NCI-H187 (cell line): ENCODE measurements around the gene RBM15.

Source experiments
- DNase-seq, 2 experiments: peaks; one replicate each; lab custom pipeline; 2025; lab: John Stamatoyannopoulos, UW

RBM15 gene

GRCh38 chr1:110338886-110339406 is at the start of gene RBM15:
TSS of gene RBM15 (plus strand) at chr1:110339377. CDS start at chr1:110339406, 29 bp downstream.
- DNase-seq = peak; percentile 97 to 100

- no peak for DNase-seq
Observed at GRCh38 chr1:110291241-110292030, 47.7 kb upstream of the RBM15 start.

- DNase-seq = no peak
Observed at GRCh38 chr1:110292031-110292741, 47.0 kb upstream of the RBM15 start.

DNA sequence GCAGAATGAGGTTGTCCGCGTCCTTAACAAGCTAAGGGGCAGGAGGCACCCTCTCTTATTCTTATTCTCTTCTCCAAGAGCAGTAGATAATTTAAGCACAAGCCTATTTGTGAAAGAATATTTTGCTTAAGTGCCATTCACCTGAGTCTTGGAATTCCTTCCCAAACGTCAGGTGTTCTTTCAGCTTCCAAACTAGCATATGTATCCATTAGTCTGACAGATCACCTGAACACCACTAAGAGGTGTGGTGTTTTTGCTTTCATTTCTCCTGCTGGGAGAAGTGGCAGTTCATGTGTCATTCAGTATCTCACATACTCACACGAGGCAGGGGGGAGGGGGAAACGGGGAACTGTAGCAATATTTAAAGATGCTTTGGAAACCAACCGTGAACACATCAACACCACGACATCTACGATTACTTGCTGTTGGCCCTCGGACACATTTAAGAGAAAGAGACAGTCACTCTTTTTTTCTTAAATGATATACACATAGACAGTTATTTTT is 45.5 kb upstream of the RBM15 start:
- peak; percentile 7 to 20 for DNase-seq

GRCh38 chr1:110294308-110294707 is 44.9 kb upstream of the RBM15 start:
- no peak for DNase-seq

GRCh38 chr1:110298991-110299390 is 40.2 kb upstream of the RBM15 start:
- no peak for DNase-seq

DNA sequence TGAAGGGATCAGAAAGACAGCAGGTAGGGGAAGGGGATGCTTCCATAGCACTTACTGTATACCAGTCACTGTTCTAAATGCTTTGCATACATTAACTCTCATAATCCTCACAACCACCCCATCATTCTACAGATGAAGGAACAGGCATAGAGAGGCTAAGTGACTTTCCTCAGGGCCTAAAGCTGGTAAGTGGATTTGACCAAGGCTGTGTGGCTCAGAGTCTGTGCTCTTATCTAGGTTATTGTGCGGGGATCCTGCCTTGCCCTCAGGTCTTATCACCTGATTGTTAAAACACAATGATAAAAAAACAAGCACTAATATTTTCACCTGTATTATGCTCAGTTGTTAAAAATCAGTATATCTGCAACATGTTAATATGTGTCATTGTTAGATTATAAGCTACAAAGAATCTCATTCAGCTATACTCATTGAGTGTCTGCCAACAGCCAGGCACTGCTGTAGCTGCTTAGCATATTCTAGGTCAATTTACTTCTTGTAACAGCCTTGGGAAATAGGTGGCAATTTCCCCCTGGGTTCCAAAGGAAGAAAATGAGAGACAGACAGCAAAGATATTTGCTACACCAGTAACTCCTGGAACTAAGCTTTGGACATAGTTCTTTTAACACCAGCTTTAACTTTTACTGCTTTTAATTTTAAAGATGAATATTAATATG is 38.6 kb upstream of the RBM15 start:
- DNase-seq = no peak

- no peak for DNase-seq
Observed at GRCh38 chr1:110302836-110303235, 36.3 kb upstream of the RBM15 start.

DNA sequence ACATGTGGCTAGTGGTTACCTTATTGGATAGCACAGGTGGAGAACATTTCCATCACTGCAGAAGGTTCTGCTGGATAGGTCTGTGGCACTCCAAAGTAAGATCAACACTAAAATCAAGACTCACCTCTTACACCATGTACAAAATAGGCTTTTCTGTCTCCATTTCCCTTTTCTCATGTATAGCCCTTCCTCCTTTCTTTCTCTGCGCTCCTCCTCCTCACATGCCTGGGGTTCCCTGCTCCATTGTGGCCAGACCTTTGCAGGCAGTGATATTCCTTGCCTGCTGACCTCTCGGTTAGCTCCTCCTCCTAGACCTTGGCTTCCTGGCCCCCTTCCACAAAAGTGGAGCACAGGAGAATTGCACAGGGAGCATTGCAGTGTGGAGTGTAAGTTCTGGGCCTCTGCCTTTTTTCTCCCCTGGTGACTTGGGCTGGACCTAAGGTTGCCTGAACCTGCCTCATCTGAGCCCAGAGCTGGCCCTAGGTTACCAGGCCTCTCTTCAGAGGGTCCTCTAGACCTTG is 33.2 kb upstream of the RBM15 start:
- DNase-seq = no peak

DNA sequence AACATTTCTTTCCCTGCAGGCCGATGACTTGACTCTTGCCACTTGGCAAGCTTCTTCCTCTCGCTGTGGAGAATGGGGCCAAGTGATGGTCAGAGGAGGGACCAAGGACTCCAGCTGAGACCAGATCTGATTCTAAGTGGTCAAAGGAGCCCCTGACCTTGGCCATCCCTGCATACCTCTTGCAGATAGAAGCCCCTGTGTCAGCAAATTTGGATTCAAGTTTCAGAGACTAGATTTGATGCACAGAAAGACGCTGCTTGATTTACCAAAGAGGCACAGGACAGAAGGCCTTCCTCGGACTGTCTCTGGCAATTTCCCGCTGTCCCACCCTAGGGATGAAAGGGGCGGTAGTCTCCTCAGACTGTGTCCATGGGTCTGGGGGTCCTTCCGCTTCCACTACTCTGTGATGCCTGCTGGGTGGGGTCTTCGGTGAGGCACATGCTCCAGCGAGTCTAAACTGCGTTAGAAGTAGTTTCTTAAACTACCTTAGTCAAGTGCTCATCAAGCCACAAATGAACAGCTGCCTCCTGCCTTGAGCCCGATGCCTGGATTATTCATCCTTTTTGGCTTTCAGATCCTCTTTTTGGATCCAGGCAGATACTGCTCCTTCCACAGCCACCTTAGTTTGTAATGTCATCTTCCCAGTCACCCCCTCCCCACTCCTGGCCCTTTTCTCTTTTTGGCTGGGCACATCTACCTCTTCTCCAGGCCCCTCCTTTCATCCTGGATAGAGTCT is 31.8 kb upstream of the RBM15 start:
- no peak for DNase-seq

- no peak for DNase-seq
Observed at GRCh38 chr1:110308247-110308646, 30.9 kb upstream of the RBM15 start.

DNA sequence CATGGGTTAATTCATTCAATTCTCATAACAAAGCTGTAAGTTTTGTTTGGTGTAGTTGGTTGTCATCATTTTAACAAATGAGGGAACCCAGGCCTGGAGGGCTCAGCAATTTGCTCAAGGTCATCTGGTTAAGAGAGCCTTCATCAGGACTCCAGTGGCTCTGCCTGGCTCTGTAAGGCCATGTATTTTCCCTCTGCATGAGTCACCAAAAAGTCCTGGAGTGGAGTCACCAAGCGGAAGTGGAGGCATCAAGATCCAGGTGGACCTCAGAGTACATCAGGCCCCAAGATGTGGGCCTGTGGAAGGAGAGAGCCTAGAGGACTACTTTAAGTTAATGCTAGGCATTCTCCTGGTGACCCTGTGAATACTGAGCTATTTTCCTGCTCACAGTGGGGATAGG is 30.0 kb upstream of the RBM15 start:
- no peak for DNase-seq

GRCh38 chr1:110309767-110310166 is 29.4 kb upstream of the RBM15 start:
- no peak for DNase-seq

- DNase-seq = no peak
Observed at GRCh38 chr1:110310300-110310699, 28.9 kb upstream of the RBM15 start.

DNA sequence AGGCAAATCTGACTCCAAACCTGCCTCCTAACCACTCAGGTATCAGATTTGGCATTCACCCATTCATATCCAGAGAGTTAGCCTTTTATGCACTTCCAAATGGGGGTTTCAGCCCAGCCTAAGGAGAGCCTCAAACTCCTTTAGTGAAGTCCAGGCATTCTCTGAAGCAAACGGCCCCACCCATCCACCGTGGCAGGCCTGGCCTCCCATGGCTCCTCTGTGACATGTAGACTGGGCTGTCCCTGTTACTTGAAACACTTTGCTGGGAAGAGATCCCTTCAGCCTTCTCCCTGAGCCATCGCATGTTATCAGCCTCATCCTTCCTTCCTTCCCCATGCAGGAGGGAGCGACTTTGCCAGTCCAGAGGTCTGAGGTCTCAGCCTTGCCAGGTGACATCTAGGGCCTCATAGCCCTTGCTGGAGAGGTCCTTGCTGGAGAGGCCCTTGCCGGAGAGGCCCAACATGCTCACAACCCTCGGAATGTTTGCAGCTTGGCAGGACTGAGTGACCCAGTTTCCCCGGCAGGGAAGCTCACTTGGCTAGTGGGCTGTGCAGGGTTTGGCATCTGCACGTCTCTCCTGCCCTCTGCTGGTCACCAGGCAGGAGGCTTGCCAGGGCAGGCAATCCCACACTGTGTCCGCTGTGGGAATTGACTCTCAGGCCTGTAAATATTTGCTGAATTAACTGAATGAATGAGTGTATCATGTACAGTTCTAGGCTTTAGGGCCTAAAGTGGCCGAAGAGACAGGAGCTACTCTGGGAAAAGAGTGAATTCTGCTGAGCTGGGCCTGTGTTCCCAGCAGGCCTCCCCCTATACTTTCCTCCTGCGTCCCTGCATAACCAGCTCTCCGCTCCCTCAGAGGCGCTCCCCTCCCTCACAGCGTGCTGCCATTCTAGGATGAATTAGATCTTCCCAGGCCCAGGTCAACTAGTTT is 26.7 kb upstream of the RBM15 start:
- peak; percentile 13 to 36 for DNase-seq

GRCh38 chr1:110316735-110317134 is 22.4 kb upstream of the RBM15 start:
- no peak for DNase-seq

DNA sequence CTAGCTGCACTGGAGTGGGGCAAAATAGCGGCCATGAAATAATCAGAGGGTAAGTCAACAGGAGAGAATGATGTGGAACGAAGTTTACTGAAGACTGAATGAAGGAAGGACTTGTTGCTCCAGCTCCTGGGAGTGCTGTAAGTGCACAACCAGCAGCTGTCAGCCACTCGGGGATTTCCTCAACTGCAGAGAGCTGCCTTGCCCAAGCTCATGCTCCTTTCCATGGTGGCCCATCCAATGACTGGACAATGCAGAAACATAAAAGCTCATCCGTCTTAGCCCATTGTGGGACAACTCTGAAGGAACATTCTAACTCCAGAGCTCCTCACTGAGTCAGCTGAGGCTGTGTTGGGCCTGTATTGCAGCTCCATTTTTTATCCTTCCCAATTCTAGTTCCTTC is 21.1 kb upstream of the RBM15 start:
- no peak for DNase-seq

GRCh38 chr1:110319332-110320167 is 19.6 kb upstream of the RBM15 start:
- no peak for DNase-seq

GRCh38 chr1:110320168-110320518 is 19.0 kb upstream of the RBM15 start:
- DNase-seq = no peak

DNA sequence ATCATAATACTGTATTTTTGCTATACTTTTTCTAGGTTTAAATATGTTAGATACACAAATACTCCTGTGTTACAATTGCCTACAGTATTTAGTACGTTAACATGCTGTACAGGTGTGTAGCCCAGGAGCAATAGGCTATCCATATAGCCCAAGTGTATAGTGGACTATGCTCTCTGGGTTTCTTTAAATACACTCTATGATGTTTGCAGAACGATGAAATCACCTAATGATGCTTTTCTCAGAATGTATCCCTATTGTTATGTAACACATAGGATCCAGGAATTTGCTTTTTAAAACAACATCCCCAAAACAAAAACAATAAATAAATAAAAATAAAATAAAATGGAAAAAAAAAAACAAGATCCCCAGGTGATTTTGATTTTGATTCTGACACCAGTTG is 18.1 kb upstream of the RBM15 start:
- no peak for DNase-seq
